HG03095 (cell line): Measurements from ENCODE around the gene NMRK1.
A peak's percentile ranks its signal among the peaks of the same experiment; 100 is the strongest.

Source experiments
- ATAC-seq: cut with Tn5 transposase; IDR thresholded peaks from one replicate; pipeline ENCODE4 v1.9.1; 2021; ENCODE audit warnings: moderate library complexity; ENCODE audit not compliant: unreplicated experiment

The NMRK1 gene

GRCh38 chr9:75087824-75088645, at the start of gene NMRK1, which contains the start of gene OSTF1:
NMRK1 (minus strand) TSS chr9:75088155; CDS start chr9:75083115, 5,040 bp downstream.
OSTF1 (plus strand) TSS chr9:75088514; CDS start chr9:75088693, 179 bp downstream.
- ATAC-seq = peak; percentile 87

DNA sequence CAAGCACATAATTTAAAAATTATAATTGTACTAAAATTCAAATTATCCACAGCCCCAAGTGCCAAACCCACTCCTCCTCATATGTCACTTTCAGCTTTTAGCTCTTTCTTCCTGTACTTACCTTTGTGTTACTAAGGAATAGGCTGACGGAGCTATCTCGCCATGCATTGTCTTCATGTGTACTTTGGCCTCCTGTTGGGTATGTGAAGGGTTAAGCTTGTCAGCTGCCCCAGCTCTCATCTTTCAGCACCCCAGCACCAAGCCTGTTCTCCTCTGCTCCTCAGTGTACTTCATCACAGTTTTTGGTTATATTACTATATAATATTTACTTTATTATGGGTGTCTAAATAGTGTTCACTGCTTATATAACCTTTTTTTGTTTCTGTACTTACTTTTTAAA, 46.5 kb upstream of the NMRK1 start:
- no peak for ATAC-seq

- no peak for ATAC-seq
These were observed 45.4 kb upstream of the NMRK1 start for GRCh38 chr9:75133396-75133795.

GRCh38 chr9:75132244-75132643, 44.3 kb upstream of the NMRK1 start:
- no peak for ATAC-seq

DNA sequence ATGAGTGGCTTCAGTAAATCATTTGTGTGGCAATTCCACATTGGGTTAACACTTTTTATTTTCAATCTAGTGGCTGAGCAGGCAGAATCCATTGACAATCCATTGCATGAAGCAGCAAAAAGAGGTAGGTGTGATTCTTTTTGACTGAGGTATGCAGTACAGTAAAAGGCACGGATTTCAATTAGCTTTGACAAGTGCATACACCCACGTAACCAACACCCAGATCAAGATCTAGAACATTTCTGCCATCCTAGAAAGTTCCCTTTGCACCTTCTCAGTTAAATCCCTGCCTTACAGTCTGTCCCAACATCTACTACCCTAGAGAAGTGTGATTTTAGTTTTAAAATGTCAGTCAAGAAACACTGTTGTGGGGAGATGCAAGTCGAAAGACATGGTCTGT, 43.7 kb upstream of the NMRK1 start:
- ATAC-seq = no peak

DNA sequence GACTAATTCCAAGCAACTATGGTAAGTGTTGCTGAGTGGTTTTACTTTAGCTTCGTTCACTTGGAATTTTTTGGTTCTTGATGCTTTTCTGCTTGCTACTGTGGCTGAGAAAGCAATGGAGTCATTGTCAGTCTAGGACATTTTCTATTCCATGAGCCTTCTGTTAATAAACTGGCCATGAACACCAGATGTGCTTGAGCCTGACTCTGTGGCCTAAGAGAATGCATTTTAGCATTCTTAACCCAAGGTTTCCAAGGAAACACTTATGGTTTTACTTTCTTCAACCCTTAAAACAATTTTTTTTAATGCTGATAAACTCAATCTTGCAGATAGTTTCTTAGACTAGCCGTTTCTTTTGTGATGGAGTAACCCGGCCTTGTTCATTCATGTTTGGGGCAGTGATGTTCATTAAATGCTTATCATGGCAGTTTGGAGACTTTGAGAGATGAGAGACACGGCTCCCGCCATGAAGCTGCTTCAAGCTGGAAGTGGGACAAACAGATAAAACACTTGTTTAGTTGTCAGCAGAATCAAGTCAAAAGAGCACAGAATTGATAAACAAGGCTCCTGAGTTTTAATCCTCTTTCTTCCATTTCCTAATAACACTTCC, 42.8 kb upstream of the NMRK1 start:
- ATAC-seq = no peak

- ATAC-seq = no peak
These were observed 42.2 kb upstream of the NMRK1 start for GRCh38 chr9:75130172-75130571.

- no peak for ATAC-seq
These were observed 40.6 kb upstream of the NMRK1 start for GRCh38 chr9:75128535-75128934.

GRCh38 chr9:75123696-75124095, 35.7 kb upstream of the NMRK1 start:
- no peak for ATAC-seq

- ATAC-seq = no peak
These were observed 34.1 kb upstream of the NMRK1 start for GRCh38 chr9:75121914-75122558.

DNA sequence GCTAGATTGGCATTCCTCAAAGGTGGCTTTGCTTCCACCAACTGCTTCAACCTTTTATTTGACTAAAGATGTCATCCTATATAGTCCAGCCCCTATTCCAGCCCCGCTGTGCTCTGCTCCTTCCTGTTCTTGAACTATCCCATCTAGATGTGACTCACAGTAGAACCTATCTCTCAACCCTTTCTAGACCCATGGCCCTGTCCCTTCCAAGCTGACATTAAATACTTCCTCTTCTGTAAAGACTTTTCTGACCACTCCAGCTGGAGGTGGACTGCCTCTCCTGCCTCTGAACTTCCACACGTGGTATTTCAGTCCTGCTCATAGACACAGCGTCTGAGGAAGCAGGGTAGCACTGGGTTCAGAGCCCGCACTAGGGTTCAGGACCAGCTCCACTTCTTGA, 32.7 kb upstream of the NMRK1 start:
- ATAC-seq = no peak

DNA sequence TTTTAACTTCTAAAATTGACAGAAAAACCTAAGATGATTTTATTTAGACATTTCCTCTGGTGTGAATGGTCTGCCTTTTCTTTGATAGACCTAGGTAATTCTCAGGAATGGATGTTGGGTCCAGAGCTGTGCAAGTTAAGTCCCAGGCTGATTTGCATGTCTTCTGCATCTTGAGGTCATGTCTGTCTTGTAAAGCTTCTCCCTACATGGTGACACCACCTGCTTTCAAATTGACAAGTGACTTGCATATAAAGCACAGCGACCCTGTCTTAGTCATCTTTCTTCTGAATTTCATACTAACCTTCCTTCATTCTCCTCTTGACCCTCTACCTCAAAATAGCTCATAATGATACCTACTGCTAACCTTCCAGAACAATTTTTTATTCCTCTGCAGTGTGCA, 29.6 kb upstream of the NMRK1 start:
- ATAC-seq = no peak

DNA sequence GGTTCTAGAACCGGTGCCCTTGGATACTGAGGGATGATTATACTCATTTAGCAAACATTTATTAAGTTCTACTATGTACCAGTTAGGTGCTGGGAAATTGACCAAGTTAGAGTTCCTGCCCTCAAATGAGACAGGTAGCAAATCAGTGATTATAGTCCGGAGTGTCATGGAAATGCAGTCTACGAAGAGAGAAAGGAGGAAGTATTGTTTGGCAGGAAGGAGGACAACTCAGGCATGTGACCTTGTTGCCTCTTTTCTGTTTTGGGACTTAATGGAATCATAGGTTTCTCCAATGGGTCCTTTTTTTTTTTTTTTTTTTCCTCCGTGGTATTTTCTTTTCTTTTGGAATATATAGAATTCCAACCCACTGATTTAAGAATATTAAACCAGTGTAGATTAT, 28.4 kb upstream of the NMRK1 start:
- no peak for ATAC-seq

- no peak for ATAC-seq
These were observed 24.8 kb upstream of the NMRK1 start for GRCh38 chr9:75112789-75113188.

- no peak for ATAC-seq
These were observed 23.2 kb upstream of the NMRK1 start for GRCh38 chr9:75111019-75111622.

DNA sequence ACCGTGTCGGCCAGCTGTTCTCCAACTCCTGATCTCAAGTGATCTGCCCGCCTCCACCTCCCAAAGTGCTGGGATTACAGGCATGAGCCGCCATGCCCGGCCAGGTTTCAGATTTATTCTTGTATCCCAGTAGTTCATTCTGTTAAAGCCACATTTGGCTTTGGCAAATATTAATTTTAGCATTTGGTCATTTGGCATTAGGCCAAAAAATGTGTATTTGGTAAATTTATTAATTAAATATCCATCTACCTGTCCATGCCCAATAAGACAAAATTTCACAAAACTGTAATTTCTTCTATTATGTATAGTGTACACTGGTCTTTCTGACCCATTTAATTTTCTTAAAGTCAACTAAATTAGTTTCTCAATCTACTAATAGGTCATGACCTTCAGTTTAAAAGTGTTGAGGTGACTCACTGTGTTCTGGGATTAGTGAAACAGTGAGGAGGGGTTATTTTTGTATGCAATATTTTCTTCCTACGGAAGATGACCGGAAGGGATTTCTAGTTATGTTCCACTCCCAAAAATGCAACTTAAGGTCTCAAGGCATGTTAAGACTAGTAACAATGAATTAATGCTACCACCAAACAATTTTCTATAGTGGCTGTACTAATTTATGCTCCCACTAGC, 21.4 kb upstream of the NMRK1 start:
- no peak for ATAC-seq

GRCh38 chr9:75108571-75108970, 20.6 kb upstream of the NMRK1 start:
- ATAC-seq = no peak

DNA sequence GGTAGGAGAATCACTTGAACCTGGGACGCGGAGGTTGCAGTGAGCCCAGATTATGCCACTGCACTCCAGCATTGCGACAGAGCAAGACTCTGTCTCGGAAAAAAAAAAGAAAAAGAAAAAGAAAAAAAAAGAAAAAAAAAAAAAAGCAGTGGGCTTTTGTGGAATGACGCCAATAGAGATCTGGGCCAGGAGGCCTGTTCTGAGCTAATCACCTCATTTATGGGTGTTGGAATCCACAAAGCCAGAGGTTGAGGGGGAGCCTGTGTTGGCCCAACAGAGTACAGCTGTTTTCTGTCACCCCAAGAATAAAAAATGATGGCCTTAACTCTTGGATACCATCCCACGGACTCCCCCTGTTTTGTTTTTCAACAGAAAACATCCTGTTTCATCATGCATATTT, 18.9 kb upstream of the NMRK1 start:
- no peak for ATAC-seq

DNA sequence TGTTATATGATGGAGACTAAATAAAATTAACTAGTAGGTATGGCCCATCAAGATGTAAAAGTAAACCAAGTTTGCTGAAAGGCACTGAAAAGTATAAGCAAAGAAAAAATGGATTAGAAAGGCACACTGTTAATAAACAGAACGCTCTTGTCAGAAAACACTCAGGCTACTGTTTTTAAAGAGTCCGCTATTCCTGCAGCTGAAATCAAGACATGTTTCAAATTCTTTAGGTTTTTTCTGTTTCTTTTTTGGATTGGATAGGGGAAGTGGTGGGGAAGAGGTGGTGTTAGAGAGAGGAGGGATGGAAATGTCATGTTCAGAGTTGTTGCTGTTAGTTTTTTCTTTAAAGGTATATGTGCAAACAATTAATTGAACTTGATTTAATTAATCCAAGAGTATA, 17.9 kb upstream of the NMRK1 start:
- no peak for ATAC-seq

DNA sequence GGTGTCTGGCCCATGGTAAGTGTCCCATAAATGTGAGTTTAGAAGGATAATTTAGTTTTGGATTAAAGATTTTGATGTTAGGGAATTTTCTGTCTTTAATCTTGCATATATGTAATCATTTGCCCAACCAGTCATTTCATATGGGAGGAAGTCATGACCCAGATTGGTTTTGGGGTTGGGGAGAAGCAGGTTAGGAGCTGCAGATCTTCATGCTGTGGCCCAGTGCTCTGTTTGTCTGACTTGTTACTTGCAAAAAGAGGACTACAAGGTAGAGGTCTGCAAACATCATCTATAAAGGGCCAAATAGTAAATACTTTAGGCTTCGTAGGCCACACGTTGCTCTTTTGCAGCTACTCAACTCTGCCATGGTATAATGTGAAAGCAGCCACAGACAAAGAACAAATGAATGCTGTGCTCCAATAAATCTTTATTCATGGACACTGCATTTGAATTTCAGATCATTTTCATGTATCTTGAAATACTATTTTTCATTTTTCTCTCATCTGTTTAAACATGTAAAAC, 17.1 kb upstream of the NMRK1 start:
- no peak for ATAC-seq

- no peak for ATAC-seq
These were observed 16.7 kb upstream of the NMRK1 start for GRCh38 chr9:75104607-75105006.
